Thyroid gland (tissue), 4 donors: ENCODE results near the gene NUPR1.

Experiments used
- CTCF ChIP-seq, 6 experiments: fragments of 200-600 bp in 3 of 6; fragments of 450-650 bp in 3 of 6; sonication (generic) in 3 of 6; IDR thresholded peaks; one replicate each; pipeline ENCODE4 v1.5.1; 2016 to 2019; ENCODE audit warnings: antibody characterized with exemption in 6 of 6, mild to moderate bottlenecking in 2 of 6, inconsistent platforms in 1 of 6, moderate library complexity in 1 of 6
- POLR2A ChIP-seq, 2 donors: fragments of 450-650 bp; IDR thresholded peaks; one replicate each; pipeline ENCODE4 v1.6.1; 2017; ENCODE audit warnings: antibody characterized with exemption in 2 of 2, mild to moderate bottlenecking in 2 of 2, moderate library complexity in 1 of 2

GRCh38 chr16:28511031-28511430, 27.7 kb downstream of the NUPR1 start:
- TF ChIP-seq POLR2A (IDR thresholded peaks at IDR 0.05) (no peak), CTCF (IDR thresholded peaks at IDR 0.05) (no peak)
